Stimulated activated CD8-positive, alpha-beta memory T cell treated with anti-CD3 and anti-CD28 coated beads, Interleukin-12 subunit alpha, Interleukin-12 subunit beta, amount 100 ng/mL, for 4 hours (primary cell): Measurements from ENCODE around the gene ADGRA3.

Source experiments
- DNase-seq: peaks from one replicate; pipeline ENCODE4 v3.0.0-alpha.2; 2020; ENCODE audit warnings: low read depth

Gene ADGRA3

GRCh38 chr4:22363787-22364186 is 152.1 kb downstream of the ADGRA3 start:
- no peak for DNase-seq

- no peak for DNase-seq
Observed at GRCh38 chr4:22363036-22363435, 152.8 kb downstream of the ADGRA3 start.

- no peak for DNase-seq
Observed at GRCh38 chr4:22356987-22357596, 158.8 kb downstream of the ADGRA3 start.

- DNase-seq, result no peak
Observed at GRCh38 chr4:22348410-22348809, 167.5 kb downstream of the ADGRA3 start.

- no peak for DNase-seq
Observed at GRCh38 chr4:22345678-22346077, 170.2 kb downstream of the ADGRA3 start.

DNA sequence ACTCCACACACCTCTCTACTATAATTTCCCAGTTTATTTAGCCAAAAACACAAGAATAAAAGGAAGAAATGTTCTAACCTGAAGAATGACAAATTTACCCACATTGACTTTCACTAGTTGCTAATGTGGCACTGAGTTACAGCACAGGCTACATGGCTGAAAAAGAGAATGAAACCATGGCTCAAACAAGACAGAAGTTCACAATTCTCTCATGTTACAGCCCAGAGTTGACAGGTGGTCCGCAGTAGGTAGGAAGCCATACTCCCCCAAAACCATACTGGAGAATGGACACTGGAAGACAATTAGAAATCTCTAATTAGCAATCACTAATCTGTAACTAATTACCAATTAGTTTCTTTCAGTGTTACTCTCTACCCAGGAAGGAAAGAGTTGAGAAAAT is 170.8 kb downstream of the ADGRA3 start:
- DNase-seq, result no peak

- DNase-seq, result no peak
Observed at GRCh38 chr4:22343606-22344005, 172.3 kb downstream of the ADGRA3 start.

- no peak for DNase-seq
Observed at GRCh38 chr4:22339491-22339890, 176.4 kb downstream of the ADGRA3 start.

DNA sequence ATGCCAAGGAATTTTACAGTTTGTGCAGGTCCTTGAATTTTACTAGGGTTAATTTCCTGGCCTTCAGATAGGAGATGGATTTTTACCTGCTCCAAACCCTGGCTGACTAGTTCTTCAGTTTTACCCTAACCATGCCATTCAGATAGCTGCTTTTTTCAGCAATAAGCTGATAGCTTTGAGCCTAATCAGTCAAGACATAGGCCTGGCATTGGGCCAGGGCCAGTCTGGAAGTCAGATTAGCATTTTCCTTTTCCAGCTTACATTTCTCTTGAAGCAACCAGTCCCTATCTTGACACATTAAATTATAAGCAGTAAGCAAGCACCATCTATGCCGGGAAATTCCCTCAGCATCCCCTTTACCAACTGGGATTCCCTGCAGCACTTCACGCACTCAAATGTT is 177.1 kb downstream of the ADGRA3 start:
- DNase-seq, result no peak
